Measurements from ENCODE around the gene STK33. TPM values are rescaled to one million over a fixed set of nuclear protein-coding genes. Genes with fewer than 3 reads are reported as not detected.

STK33 gene
- polyA plus RNA-seq, 1 of the 3 experiments (the other 2 are of a cell fraction), result 12.3 TPM

DNA sequence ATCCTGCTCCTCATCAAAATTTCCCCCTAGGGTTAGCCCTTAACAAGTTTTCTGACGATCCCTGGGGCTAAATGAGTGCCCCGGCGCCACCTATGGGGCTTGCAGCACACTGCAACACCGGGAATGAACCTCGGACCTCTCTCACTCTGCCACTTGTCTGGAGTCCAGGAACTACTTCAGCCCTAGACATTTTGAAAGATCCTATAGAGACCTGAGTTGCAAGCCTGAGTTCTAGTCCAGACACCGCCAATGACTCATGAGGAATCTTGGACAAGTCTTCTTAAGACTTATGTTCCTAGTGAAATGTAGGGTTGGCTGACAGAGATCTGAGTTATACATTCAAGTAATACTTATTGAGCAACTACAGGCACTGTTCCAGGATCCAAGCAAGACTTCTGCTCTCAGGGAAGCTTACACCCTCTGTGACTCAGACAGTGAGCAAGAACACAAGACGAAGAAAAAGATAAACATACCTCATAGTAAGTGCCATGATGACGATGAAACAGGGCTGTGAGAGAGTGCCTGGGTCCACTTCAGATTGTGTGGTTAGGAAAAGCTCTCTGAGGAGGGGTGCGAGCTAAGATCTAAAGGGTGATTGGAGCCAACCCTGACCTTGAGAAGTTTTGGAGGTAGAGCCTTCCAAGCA, 10.2 kb upstream of the STK33 start (continued):
- TF ChIP-seq, protein P1, sequence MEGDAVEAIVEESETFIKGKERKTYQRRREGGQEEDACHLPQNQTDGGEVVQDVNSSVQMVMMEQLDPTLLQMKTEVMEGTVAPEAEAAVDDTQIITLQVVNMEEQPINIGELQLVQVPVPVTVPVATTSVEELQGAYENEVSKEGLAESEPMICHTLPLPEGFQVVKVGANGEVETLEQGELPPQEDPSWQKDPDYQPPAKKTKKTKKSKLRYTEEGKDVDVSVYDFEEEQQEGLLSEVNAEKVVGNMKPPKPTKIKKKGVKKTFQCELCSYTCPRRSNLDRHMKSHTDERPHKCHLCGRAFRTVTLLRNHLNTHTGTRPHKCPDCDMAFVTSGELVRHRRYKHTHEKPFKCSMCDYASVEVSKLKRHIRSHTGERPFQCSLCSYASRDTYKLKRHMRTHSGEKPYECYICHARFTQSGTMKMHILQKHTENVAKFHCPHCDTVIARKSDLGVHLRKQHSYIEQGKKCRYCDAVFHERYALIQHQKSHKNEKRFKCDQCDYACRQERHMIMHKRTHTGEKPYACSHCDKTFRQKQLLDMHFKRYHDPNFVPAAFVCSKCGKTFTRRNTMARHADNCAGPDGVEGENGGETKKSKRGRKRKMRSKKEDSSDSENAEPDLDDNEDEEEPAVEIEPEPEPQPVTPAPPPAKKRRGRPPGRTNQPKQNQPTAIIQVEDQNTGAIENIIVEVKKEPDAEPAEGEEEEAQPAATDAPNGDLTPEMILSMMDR (IDR thresholded peaks at IDR 0.05), result peak; percentile 76
- peak in 1 of 2 experiments; percentile 50; a peak in 1 of 4 replicates for TF ChIP-seq EP300 (IDR thresholded peaks at IDR 0.05; ENCODE audit: borderline replicate concordance in 1 of 2, low read depth in 1 of 2, low read length in 1 of 2)
- no peak for TF ChIP-seq YY1 (IDR thresholded peaks at IDR 0.05; ENCODE audit: low read depth)
- no peak for TF ChIP-seq EZH2phosphoT487 (IDR thresholded peaks at IDR 0.05; ENCODE audit: borderline replicate concordance, low read depth)
- TF ChIP-seq TCF12 (IDR thresholded peaks at IDR 0.05), result peak; percentile 61; the same call in 1 of the 2 replicates
- TF ChIP-seq, protein P2, sequence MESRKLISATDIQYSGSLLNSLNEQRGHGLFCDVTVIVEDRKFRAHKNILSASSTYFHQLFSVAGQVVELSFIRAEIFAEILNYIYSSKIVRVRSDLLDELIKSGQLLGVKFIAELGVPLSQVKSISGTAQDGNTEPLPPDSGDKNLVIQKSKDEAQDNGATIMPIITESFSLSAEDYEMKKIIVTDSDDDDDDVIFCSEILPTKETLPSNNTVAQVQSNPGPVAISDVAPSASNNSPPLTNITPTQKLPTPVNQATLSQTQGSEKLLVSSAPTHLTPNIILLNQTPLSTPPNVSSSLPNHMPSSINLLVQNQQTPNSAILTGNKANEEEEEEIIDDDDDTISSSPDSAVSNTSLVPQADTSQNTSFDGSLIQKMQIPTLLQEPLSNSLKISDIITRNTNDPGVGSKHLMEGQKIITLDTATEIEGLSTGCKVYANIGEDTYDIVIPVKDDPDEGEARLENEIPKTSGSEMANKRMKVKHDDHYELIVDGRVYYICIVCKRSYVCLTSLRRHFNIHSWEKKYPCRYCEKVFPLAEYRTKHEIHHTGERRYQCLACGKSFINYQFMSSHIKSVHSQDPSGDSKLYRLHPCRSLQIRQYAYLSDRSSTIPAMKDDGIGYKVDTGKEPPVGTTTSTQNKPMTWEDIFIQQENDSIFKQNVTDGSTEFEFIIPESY (IDR thresholded peaks at IDR 0.05; ENCODE audit: borderline replicate concordance, low read depth), result no peak
- TF ChIP-seq RXRA (IDR thresholded peaks at IDR 0.05; ENCODE audit: borderline replicate concordance, low read depth), result no peak; the same call in 1 of the 2 replicates

DNA sequence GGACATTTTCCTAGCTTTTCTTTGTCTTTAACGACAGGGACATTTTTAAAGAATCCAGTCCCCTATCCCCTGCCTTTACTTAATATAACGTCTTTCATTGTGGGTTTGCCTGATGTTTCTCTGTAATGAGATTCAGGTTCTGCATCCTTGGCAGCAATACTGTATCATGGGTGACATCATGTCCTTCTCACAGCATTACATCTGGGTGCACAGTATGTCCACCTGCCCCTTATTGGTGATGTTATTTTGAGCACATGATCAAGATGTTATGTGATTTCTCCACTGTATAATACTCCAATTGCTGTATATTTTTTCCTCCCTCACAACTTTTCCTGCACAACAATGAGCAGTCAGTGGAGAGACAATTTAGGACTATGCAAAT, 9.7 kb upstream of the STK33 start:
- POLR2A ChIA-PET, result no interaction called here
- no peaks in the 10 kb centered on the region for H4K20me1 ChIP-seq (ENCODE audit: insufficient read depth)
- H3F3A ChIP-seq (replicated peaks; ENCODE audit: insufficient read depth), result peaks cover 20% of the 10 kb centered on the region
- peak overlapping the region; percentile 37 for H3K4me2 ChIP-seq
- H3K36me3 ChIP-seq (replicated peaks in 1 of 2; ENCODE audit: control insufficient read depth in 1 of 2, insufficient read depth in 2 of 2, low read length in 1 of 2), result no peaks in the 10 kb centered on the region
- no peaks in the 10 kb centered on the region for H3K27me3 ChIP-seq (ENCODE audit: insufficient read depth)
- no peak overlapping the region for H2AFZ ChIP-seq (ENCODE audit: low read depth)
- no peak for DNase-seq
- H3K9me3 ChIP-seq, result no peaks in the 10 kb centered on the region
- H3K9ac ChIP-seq, result no peak overlapping the region
- no peaks in the 10 kb centered on the region for H3K9me2 ChIP-seq
- CTCF ChIA-PET, result interaction anchor here (1.5 kb wide), 1 partner anchor 24 kb away, joined by 3 read pairs; no protein-coding TSS in a partner anchor
- peak overlapping the region in 1 of 2 experiments; percentile 78; a peak in 2 of 4 replicates for H3K27ac ChIP-seq (ENCODE audit: low read depth in 2 of 2, low read length in 1 of 2)
- no peaks in the 10 kb centered on the region for H3K79me2 ChIP-seq (ENCODE audit: insufficient read depth)
- 0 out of 4 replicates have a peak, but pooled peaks cover 0 to 6% of the 10 kb centered on the region in 2 experiments for H3K4me1 ChIP-seq (ENCODE audit: control insufficient read depth in 1 of 2, insufficient read depth in 2 of 2, low read depth in 1 of 2, low read length in 1 of 2)
- WGBS (ENCODE audit: low lambda C conversion rate), result 44% methylated on average over 2 of the region's 2 CpGs
- no peak overlapping the region; a peak in 1 of 4 replicates for H3K4me3 ChIP-seq (ENCODE audit: low read depth in 2 of 2, low read length in 1 of 2)
- TF ChIP-seq GABPA (IDR thresholded peaks at IDR 0.05; ENCODE audit: low read depth) (no peak), MXI1 (IDR thresholded peaks at IDR 0.05; ENCODE audit: low read depth, low read length) (no peak), EP300 (IDR thresholded peaks at IDR 0.05; ENCODE audit: borderline replicate concordance in 1 of 2, low read depth in 1 of 2, low read length in 1 of 2) (no peak), TCF12 (IDR thresholded peaks at IDR 0.05) (no peak), EZH2phosphoT487 (IDR thresholded peaks at IDR 0.05; ENCODE audit: borderline replicate concordance, low read depth) (no peak), RFX5 (IDR thresholded peaks at IDR 0.05; ENCODE audit: low read length) (no peak), FOSL2 (IDR thresholded peaks at IDR 0.05; ENCODE audit: borderline replicate concordance, low read depth) (no peak), POLR2AphosphoS5 (IDR thresholded peaks at IDR 0.05; ENCODE audit: low read depth, low read length) (no peak), CHD2 (IDR thresholded peaks at IDR 0.05; ENCODE audit: low read length, partially characterized antibody) (no peak), TEAD4 (IDR thresholded peaks at IDR 0.05; ENCODE audit: borderline replicate concordance, insufficient read depth) (no peak), RXRA (IDR thresholded peaks at IDR 0.05; ENCODE audit: borderline replicate concordance, low read depth) (no peak), MEF2A (IDR thresholded peaks at IDR 0.05; ENCODE audit: borderline replicate concordance, low read depth) (no peak)
- TF ChIP-seq, protein P3, sequence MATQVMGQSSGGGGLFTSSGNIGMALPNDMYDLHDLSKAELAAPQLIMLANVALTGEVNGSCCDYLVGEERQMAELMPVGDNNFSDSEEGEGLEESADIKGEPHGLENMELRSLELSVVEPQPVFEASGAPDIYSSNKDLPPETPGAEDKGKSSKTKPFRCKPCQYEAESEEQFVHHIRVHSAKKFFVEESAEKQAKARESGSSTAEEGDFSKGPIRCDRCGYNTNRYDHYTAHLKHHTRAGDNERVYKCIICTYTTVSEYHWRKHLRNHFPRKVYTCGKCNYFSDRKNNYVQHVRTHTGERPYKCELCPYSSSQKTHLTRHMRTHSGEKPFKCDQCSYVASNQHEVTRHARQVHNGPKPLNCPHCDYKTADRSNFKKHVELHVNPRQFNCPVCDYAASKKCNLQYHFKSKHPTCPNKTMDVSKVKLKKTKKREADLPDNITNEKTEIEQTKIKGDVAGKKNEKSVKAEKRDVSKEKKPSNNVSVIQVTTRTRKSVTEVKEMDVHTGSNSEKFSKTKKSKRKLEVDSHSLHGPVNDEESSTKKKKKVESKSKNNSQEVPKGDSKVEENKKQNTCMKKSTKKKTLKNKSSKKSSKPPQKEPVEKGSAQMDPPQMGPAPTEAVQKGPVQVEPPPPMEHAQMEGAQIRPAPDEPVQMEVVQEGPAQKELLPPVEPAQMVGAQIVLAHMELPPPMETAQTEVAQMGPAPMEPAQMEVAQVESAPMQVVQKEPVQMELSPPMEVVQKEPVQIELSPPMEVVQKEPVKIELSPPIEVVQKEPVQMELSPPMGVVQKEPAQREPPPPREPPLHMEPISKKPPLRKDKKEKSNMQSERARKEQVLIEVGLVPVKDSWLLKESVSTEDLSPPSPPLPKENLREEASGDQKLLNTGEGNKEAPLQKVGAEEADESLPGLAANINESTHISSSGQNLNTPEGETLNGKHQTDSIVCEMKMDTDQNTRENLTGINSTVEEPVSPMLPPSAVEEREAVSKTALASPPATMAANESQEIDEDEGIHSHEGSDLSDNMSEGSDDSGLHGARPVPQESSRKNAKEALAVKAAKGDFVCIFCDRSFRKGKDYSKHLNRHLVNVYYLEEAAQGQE (IDR thresholded peaks at IDR 0.05; ENCODE audit: low read depth, low read length), result no peak
- TF ChIP-seq, protein P2 (IDR thresholded peaks at IDR 0.05; ENCODE audit: borderline replicate concordance, low read depth), result no peak
- TF ChIP-seq, protein P4, sequence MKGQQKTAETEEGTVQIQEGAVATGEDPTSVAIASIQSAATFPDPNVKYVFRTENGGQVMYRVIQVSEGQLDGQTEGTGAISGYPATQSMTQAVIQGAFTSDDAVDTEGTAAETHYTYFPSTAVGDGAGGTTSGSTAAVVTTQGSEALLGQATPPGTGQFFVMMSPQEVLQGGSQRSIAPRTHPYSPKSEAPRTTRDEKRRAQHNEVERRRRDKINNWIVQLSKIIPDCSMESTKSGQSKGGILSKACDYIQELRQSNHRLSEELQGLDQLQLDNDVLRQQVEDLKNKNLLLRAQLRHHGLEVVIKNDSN (IDR thresholded peaks at IDR 0.05; ENCODE audit: borderline replicate concordance, low read depth), result no peak
- TF ChIP-seq, protein P5, sequence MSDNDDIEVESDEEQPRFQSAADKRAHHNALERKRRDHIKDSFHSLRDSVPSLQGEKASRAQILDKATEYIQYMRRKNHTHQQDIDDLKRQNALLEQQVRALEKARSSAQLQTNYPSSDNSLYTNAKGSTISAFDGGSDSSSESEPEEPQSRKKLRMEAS (IDR thresholded peaks at IDR 0.05; ENCODE audit: low read depth), result no peak
